GM18517 (cell line): ENCODE results near the gene ZGPAT.
"Not testable (repeated sequence)": the region's sequence is repeated elsewhere in the genome, so short reads cannot be mapped to it uniquely, and the experiment has no call there.

Experiments used
- ATAC-seq: cut with Tn5 transposase; IDR thresholded peaks from one replicate; pipeline ENCODE4 v1.9.1; 2021; ENCODE audit warnings: mild to moderate bottlenecking, moderate library complexity; ENCODE audit not compliant: unreplicated experiment

Gene ZGPAT

GRCh38 chr20:63707558-63708300 lies at the start of gene ZGPAT, which contains the start of gene ARFRP1:
TSS of gene ZGPAT (plus strand) at chr20:63708039. CDS start at chr20:63708581, 542 bp downstream.
TSS of gene ARFRP1 (minus strand) at chr20:63707976. CDS start at chr20:63707091, 885 bp downstream.
- ATAC-seq: peak; percentile 64

GRCh38 chr20:63658749-63659187 lies 49.1 kb upstream of the ZGPAT start:
- no peak for ATAC-seq

- no peak for ATAC-seq
Measured at GRCh38 chr20:63659370-63659769, 48.5 kb upstream of the ZGPAT start.

GRCh38 chr20:63660174-63660573 lies 47.7 kb upstream of the ZGPAT start:
- not testable (repeated sequence) for ATAC-seq

- ATAC-seq: no peak
Measured at GRCh38 chr20:63660622-63661021, 47.2 kb upstream of the ZGPAT start.

GRCh38 chr20:63661108-63661507 lies 46.7 kb upstream of the ZGPAT start:
- ATAC-seq: no peak

GRCh38 chr20:63661959-63662812 lies 45.7 kb upstream of the ZGPAT start:
- no peak for ATAC-seq

- ATAC-seq: no peak
Measured at GRCh38 chr20:63662813-63663189, 45.0 kb upstream of the ZGPAT start.

- no peak for ATAC-seq
Measured at GRCh38 chr20:63663332-63664066, 44.3 kb upstream of the ZGPAT start.

- no peak for ATAC-seq
Measured at GRCh38 chr20:63664143-63664851, 43.5 kb upstream of the ZGPAT start.

GRCh38 chr20:63664861-63665594 lies 42.8 kb upstream of the ZGPAT start:
- no peak for ATAC-seq

GRCh38 chr20:63665708-63666107 lies 42.1 kb upstream of the ZGPAT start:
- ATAC-seq: no peak

- no peak for ATAC-seq
Measured at GRCh38 chr20:63667858-63668257, 40.0 kb upstream of the ZGPAT start.

- ATAC-seq: no peak
Measured at GRCh38 chr20:63668351-63668750, 39.5 kb upstream of the ZGPAT start.

GRCh38 chr20:63671695-63672094 lies 36.1 kb upstream of the ZGPAT start:
- ATAC-seq: not testable (repeated sequence)

- ATAC-seq: no peak
Measured at GRCh38 chr20:63672666-63673065, 35.2 kb upstream of the ZGPAT start.

GRCh38 chr20:63673951-63674350 lies 33.9 kb upstream of the ZGPAT start:
- ATAC-seq: no peak

GRCh38 chr20:63675681-63676368 lies 32.0 kb upstream of the ZGPAT start:
- no peak for ATAC-seq

- no peak for ATAC-seq
Measured at GRCh38 chr20:63678071-63678470, 29.8 kb upstream of the ZGPAT start.
